ENCODE measurements around the gene GPRIN3. TPM values are rescaled to one million over a fixed set of nuclear protein-coding genes. Genes with fewer than 3 reads are reported as not detected.

GPRIN3 gene
- total RNA-seq, 1 donor from 2014 or later: 2.1 TPM

DNA sequence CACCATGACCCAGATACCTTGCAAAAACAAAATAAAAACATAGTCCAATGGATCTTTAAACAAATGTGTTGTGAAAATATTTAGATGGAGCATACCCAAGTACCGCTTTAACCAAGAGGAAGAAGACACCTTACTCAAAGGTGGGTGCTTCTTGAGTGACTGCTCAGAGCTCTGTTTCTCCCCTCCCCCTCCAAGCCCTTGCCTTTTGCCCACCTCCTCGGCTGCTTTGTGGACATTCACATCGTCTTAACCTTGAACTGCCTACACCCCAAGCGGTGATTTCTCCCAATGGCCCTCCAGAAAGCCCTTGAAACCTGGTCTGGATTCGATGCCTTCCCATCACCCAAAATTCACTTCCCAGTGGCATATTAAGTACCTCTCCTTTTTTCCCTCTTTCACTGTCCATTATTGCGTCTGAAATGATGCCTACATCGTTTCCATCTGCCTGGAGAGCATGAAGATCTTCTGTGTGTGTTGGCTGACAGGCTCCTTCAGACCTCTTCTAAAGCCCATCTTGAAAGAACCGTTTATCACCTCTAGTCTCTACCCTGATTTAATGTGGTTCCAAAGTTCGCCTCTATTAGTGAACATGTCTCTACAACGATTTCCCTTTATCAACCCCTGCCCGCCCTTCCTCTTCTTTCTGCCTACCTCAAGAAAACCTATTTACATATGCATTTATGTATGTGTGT, 968 bp downstream of the GPRIN3 start:
- DNase-seq (ENCODE audit: low spot score in 2 of 2): no peak
- no peaks in the 10 kb centered on the region for H3K36me3 ChIP-seq
- intact Hi-C loops (cut with DNase I): no loop called here
- TF ChIP-seq, protein P1, sequence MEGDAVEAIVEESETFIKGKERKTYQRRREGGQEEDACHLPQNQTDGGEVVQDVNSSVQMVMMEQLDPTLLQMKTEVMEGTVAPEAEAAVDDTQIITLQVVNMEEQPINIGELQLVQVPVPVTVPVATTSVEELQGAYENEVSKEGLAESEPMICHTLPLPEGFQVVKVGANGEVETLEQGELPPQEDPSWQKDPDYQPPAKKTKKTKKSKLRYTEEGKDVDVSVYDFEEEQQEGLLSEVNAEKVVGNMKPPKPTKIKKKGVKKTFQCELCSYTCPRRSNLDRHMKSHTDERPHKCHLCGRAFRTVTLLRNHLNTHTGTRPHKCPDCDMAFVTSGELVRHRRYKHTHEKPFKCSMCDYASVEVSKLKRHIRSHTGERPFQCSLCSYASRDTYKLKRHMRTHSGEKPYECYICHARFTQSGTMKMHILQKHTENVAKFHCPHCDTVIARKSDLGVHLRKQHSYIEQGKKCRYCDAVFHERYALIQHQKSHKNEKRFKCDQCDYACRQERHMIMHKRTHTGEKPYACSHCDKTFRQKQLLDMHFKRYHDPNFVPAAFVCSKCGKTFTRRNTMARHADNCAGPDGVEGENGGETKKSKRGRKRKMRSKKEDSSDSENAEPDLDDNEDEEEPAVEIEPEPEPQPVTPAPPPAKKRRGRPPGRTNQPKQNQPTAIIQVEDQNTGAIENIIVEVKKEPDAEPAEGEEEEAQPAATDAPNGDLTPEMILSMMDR (IDR thresholded peaks at IDR 0.05): no peak
- no peaks in the 10 kb centered on the region for H3K9me3 ChIP-seq
- H3K27ac ChIP-seq: no peak overlapping the region
- H3K4me1 ChIP-seq: no peaks in the 10 kb centered on the region
- peak overlapping the region; percentile 15 to 79 for H3K4me3 ChIP-seq
- H3K27me3 ChIP-seq: no peaks in the 10 kb centered on the region

- Histone ChIP-seq H3K27ac (no peak overlapping the region), H3K4me1 (no peaks in the 10 kb centered on the region), H3K9me3 (no peaks in the 10 kb centered on the region), H3K36me3 (no peaks in the 10 kb centered on the region), H3K4me3 (peak overlapping the region; percentile 15 to 79), H3K27me3 (no peaks in the 10 kb centered on the region)
- TF ChIP-seq, protein P1 (IDR thresholded peaks at IDR 0.05): no peak
- intact Hi-C loops (cut with DNase I): no loop called here
- DNase-seq (ENCODE audit: low spot score in 2 of 2): no peak
Measured at GRCh38 chr4:89305712-89306437, 1.7 kb downstream of the GPRIN3 start.

GRCh38 chr4:89305028-89305427, 2.6 kb downstream of the GPRIN3 start:
- no peaks in the 10 kb centered on the region for H3K27me3 ChIP-seq
- no peak for DNase-seq (ENCODE audit: low spot score in 2 of 2)
- H3K9me3 ChIP-seq: no peaks in the 10 kb centered on the region
- H3K4me1 ChIP-seq: no peaks in the 10 kb centered on the region
- no peak overlapping the region for H3K27ac ChIP-seq
- TF ChIP-seq, protein P1 (IDR thresholded peaks at IDR 0.05): no peak
- no peaks in the 10 kb centered on the region for H3K36me3 ChIP-seq
- intact Hi-C loops (cut with DNase I): no loop called here
- H3K4me3 ChIP-seq: no peak overlapping the region

DNA sequence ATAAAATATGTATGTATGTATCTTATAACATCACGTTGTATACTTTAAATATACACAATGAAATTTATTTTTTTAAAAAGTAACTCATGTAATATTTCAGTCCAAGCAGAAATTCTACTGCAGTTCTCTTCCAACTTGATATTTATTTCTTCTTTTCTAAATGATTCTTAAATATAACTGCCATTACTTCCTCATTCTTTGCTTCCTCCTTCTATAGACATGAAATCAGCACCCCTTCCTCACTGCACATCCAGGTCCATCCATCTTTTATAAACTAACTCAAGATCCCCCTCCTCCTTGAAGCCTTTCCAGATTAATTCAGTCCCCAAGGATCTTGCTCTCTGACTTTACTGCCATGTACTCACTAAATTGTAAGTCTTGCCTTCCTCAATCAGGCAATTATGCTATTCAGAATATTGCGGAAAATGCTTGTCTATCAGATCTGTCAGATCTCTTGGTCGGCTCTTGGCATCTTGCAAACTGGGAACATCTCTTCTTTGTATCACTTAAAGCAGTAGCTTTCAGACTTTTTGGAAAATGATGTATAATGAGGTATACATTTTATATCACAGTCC, 3.7 kb downstream of the GPRIN3 start:
- H3K9me3 ChIP-seq: no peaks in the 10 kb centered on the region
- no peak overlapping the region for H3K4me3 ChIP-seq
- no peaks in the 10 kb centered on the region for H3K36me3 ChIP-seq
- H3K4me1 ChIP-seq: no peaks in the 10 kb centered on the region
- no peak for DNase-seq (ENCODE audit: low spot score in 2 of 2)
- intact Hi-C loops (cut with DNase I): no loop called here
- TF ChIP-seq, protein P1 (IDR thresholded peaks at IDR 0.05): no peak
- no peak overlapping the region for H3K27ac ChIP-seq
- H3K27me3 ChIP-seq: no peaks in the 10 kb centered on the region

- TF ChIP-seq, protein P1 (IDR thresholded peaks at IDR 0.05): no peak
- intact Hi-C loops (cut with DNase I): no loop called here
- Histone ChIP-seq H3K4me3 (no peak overlapping the region), H3K27me3 (no peaks in the 10 kb centered on the region), H3K27ac (no peak overlapping the region), H3K9me3 (no peaks in the 10 kb centered on the region), H3K4me1 (no peaks in the 10 kb centered on the region), H3K36me3 (no peaks in the 10 kb centered on the region)
- DNase-seq (ENCODE audit: low spot score in 2 of 2): peak; percentile 26 to 66
Measured at GRCh38 chr4:89303177-89303576, 4.4 kb downstream of the GPRIN3 start.

All from ascending aorta (tissue), 2 donors.